ENCODE measurements around the gene MIEN1. TPM values are rescaled to one million over a fixed set of nuclear protein-coding genes. Genes with fewer than 3 reads are reported as not detected.

MIEN1 gene
- total RNA-seq, 1 experiment from 2014 or later: 50.8 TPM

DNA sequence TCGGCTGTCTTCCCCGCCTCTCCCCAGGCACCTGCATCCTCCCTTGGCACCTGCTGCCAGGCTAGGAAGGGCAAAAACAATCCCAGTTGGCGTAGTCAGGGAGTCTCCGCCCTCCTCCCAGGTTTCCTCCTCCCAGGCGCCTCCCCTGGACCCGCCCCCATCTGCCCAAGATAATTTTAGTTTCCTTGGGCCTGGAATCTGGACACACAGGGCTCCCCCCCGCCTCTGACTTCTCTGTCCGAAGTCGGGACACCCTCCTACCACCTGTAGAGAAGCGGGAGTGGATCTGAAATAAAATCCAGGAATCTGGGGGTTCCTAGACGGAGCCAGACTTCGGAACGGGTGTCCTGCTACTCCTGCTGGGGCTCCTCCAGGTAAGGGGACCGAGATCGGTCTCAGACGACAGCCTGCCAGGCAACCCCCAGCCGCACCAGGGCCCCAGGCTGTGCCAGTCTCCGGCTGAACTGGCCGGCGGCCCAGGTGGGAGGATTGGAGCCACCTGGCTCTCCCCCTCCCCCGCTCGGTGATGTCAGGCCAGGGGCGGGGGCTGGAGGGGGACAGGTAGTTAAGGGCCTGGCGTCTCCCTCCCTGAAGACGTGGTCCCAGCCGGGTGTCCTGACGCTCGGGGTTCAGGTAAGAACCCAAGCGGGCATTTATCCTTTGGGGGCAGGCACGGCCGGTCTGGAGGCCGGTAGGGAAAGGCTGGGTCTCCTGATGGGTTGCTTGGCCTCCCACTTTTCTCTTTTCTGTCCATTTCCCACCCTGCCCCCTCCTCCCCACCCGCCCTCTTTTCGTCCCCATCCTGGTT lies 7.6 kb upstream of the MIEN1 start, which contains the start of gene GRB7:
TSS of gene GRB7 (plus strand) at position 179 of the 808 bp plus-strand sequence. CDS start 4,364 bp downstream, outside the sequence.
- H3K4me3 Mint-ChIP-seq: peak within 1 kb of the TSS; percentile 85 to 87
- Histone ChIP-seq H3K4me1 (ENCODE audit: insufficient read depth, low read length) (peaks cover 3% of the 10 kb centered on the region; the same call in 1 of the 2 replicates), H3K9ac (ENCODE audit: extremely low read depth, insufficient read length, low read length) (peak within 1 kb of the TSS; percentile 69), H4K91ac (ENCODE audit: insufficient read length, low read depth, low read length) (no peak within 1 kb of the TSS), H3K23me2 (ENCODE audit: insufficient read length, low read depth, low read length, poor library complexity, severe bottlenecking) (peaks cover 27% of the 10 kb centered on the region), H4K20me1 (ENCODE audit: control insufficient read depth, insufficient read depth, insufficient read length) (no peaks in the 10 kb centered on the region), H2BK5ac (ENCODE audit: insufficient read length, low read length) (peak within 1 kb of the TSS; percentile 20), H2BK20ac (ENCODE audit: low read depth, low read length, poor library complexity, severe bottlenecking) (no peak within 1 kb of the TSS), H3K56ac (ENCODE audit: insufficient read length, low read depth, low read length) (no peak within 1 kb of the TSS), H2BK12ac (ENCODE audit: insufficient read length, low read depth, low read length) (no peak within 1 kb of the TSS), H3K79me1 (ENCODE audit: insufficient read depth, low read depth, low read length, poor library complexity, severe bottlenecking) (no peaks in the 10 kb centered on the region), H3K79me2 (ENCODE audit: insufficient read depth, low read length) (peaks cover 2% of the 10 kb centered on the region; the same call in 1 of the 2 replicates), H4K5ac (ENCODE audit: insufficient read length, low read depth, low read length) (no peak within 1 kb of the TSS), H3K27ac (ENCODE audit: insufficient read length, low read depth, low read length) (no peak within 1 kb of the TSS), H3K23ac (ENCODE audit: insufficient read length, low read depth, low read length) (no peak within 1 kb of the TSS), H3K27me3 (ENCODE audit: insufficient read depth, low read length) (no peaks in the 10 kb centered on the region), H3K18ac (ENCODE audit: insufficient read length, low read depth, low read length) (peak within 1 kb of the TSS; percentile 69), H3K4me2 (ENCODE audit: insufficient read depth, insufficient read length, low read length) (peak within 1 kb of the TSS; percentile 73), H3K9me3 (ENCODE audit: control insufficient read depth, low read depth, low read length) (no peaks in the 10 kb centered on the region), H2BK15ac (ENCODE audit: low read depth, low read length) (no peak within 1 kb of the TSS; the same call in 1 of the 2 replicates), H3T11ph (ENCODE audit: low read length) (no peak within 1 kb of the TSS), H3K4ac (ENCODE audit: low read depth, low read length) (no peak within 1 kb of the TSS), H2AK5ac (ENCODE audit: insufficient read length, low read length) (no peak within 1 kb of the TSS), H2AFZ (ENCODE audit: low read length) (no peak within 1 kb of the TSS), H2BK120ac (ENCODE audit: low read depth, low read length, poor library complexity, severe bottlenecking) (no peak within 1 kb of the TSS), H3K14ac (ENCODE audit: insufficient read depth, low read length) (peak within 1 kb of the TSS; percentile 70), H4K8ac (replicated peaks; ENCODE audit: insufficient read length, low read depth, low read length) (no peak within 1 kb of the TSS)
- H3K4me1 Mint-ChIP-seq: peaks cover 31 to 38% of the 10 kb centered on the region in 2 experiments
- peaks cover under 1 to 11% (median 5%) of the 10 kb centered on the region in 3 experiments; a peak in 6 of 7 replicates for H3K36me3 Mint-ChIP-seq (ENCODE audit: insufficient read depth in 1 of 3, low read depth in 3 of 3)
- H3K27ac Mint-ChIP-seq: peak within 1 kb of the TSS; percentile 89 to 99 (median 98); a peak in 6 of 7 replicates
- WGBS (ENCODE audit: extremely low coverage, insufficient read length, low lambda C conversion rate): no CpG with 5 or more reads among the region's 34 CpGs
- DNase-seq: peak; percentile 86
- H3K9me3 Mint-ChIP-seq: no peaks in the 10 kb centered on the region
- H3K27me3 Mint-ChIP-seq (ENCODE audit: low read depth): peaks cover 3% of the 10 kb centered on the region; the same call in 1 of the 2 replicates
- TF ChIP-seq, protein P1, sequence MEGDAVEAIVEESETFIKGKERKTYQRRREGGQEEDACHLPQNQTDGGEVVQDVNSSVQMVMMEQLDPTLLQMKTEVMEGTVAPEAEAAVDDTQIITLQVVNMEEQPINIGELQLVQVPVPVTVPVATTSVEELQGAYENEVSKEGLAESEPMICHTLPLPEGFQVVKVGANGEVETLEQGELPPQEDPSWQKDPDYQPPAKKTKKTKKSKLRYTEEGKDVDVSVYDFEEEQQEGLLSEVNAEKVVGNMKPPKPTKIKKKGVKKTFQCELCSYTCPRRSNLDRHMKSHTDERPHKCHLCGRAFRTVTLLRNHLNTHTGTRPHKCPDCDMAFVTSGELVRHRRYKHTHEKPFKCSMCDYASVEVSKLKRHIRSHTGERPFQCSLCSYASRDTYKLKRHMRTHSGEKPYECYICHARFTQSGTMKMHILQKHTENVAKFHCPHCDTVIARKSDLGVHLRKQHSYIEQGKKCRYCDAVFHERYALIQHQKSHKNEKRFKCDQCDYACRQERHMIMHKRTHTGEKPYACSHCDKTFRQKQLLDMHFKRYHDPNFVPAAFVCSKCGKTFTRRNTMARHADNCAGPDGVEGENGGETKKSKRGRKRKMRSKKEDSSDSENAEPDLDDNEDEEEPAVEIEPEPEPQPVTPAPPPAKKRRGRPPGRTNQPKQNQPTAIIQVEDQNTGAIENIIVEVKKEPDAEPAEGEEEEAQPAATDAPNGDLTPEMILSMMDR (conservative IDR thresholded peaks at IDR 0.05): no peak

Measured in H9 (cell line).